ENCODE measurements around the gene CEP41. TPM values are rescaled to one million over a fixed set of nuclear protein-coding genes. Genes with fewer than 3 reads are reported as not detected.
"Not testable (repeated sequence)": the region's sequence is repeated elsewhere in the genome, so short reads cannot be mapped to it uniquely, and the experiment has no call there.

Gene CEP41
- total RNA-seq, 2 experiments from 2014 or later, result 3.3 to 4.8 TPM

DNA sequence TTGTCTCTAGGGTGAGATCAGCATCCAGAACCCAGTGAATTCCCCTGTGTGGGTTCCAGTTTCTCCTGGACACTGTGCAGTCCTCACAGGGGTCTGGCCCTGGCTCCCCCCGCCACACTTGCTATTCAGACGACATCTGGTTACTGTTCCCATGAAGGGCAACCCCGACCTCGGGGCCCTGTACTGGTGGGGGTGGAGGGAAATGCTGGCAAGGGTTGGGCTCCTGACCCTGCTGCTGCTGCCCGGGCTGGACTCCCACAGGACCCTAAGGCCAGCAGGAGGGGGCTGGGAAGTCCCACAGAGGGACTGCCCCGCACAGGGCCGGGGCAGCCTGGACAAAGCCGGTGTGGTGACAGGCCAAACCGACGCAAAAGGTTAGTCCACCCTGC lies 61.3 kb downstream of the CEP41 start:
- no peak overlapping the region for H3K27ac ChIP-seq (ENCODE audit: low read depth in 1 of 2, low read length in 2 of 2)
- peaks cover 6 to 10% of the 10 kb centered on the region in 2 experiments for H3K9me3 ChIP-seq (ENCODE audit: control insufficient read depth in 1 of 2, insufficient read depth in 1 of 2, low read length in 2 of 2)
- no peak for DNase-seq
- H3K4me3 ChIP-seq (ENCODE audit: low read length), result no peak overlapping the region
- Mint-ChIP-seq H3K27ac (no peak overlapping the region), H3K9me3 (peaks cover 6% of the 10 kb centered on the region), H3K4me3 (no peak overlapping the region), H3K27me3 (no peaks in the 10 kb centered on the region), H3K36me3 (ENCODE audit: low read depth) (no peaks in the 10 kb centered on the region), H3K4me1 (ENCODE audit: low read depth) (no peaks in the 10 kb centered on the region)
- ChIA-PET CTCF (no interaction called here), POLR2A (no interaction called here)
- H3K27me3 ChIP-seq (ENCODE audit: control insufficient read depth in 1 of 2, insufficient read depth in 2 of 2, low read length in 2 of 2), result no peaks in the 10 kb centered on the region
- no peak for ATAC-seq (ENCODE audit: poor library complexity)
- no peaks in the 10 kb centered on the region for H3K36me3 ChIP-seq (ENCODE audit: insufficient read depth, low read length)
- intact Hi-C loops (cut with DNase I, micrococcal nuclease), result no loop called here
- no peaks in the 10 kb centered on the region for H3K4me1 ChIP-seq (ENCODE audit: insufficient read depth, low read length)
- TF ChIP-seq, protein P1, sequence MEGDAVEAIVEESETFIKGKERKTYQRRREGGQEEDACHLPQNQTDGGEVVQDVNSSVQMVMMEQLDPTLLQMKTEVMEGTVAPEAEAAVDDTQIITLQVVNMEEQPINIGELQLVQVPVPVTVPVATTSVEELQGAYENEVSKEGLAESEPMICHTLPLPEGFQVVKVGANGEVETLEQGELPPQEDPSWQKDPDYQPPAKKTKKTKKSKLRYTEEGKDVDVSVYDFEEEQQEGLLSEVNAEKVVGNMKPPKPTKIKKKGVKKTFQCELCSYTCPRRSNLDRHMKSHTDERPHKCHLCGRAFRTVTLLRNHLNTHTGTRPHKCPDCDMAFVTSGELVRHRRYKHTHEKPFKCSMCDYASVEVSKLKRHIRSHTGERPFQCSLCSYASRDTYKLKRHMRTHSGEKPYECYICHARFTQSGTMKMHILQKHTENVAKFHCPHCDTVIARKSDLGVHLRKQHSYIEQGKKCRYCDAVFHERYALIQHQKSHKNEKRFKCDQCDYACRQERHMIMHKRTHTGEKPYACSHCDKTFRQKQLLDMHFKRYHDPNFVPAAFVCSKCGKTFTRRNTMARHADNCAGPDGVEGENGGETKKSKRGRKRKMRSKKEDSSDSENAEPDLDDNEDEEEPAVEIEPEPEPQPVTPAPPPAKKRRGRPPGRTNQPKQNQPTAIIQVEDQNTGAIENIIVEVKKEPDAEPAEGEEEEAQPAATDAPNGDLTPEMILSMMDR (IDR thresholded peaks at IDR 0.05), result no peak

- CTCF ChIA-PET, result no interaction called here
- ATAC-seq (ENCODE audit: poor library complexity) (no peak), DNase-seq (no peak)
- H3K9me3 Mint-ChIP-seq, result peaks cover 6% of the 10 kb centered on the region
- TF ChIP-seq, protein P1 (IDR thresholded peaks at IDR 0.05), result no peak
- no peaks in the 10 kb centered on the region for H3K27me3 Mint-ChIP-seq
- Histone ChIP-seq H3K27ac (ENCODE audit: low read depth in 1 of 2, low read length in 2 of 2) (no peak overlapping the region), H3K4me3 (ENCODE audit: low read length) (no peak overlapping the region), H3K4me1 (ENCODE audit: insufficient read depth, low read length) (no peaks in the 10 kb centered on the region), H3K36me3 (ENCODE audit: insufficient read depth, low read length) (no peaks in the 10 kb centered on the region), H3K27me3 (ENCODE audit: control insufficient read depth in 1 of 2, insufficient read depth in 2 of 2, low read length in 2 of 2) (no peaks in the 10 kb centered on the region), H3K9me3 (ENCODE audit: control insufficient read depth in 1 of 2, insufficient read depth in 1 of 2, low read length in 2 of 2) (peaks cover 6 to 11% of the 10 kb centered on the region in 2 experiments)
- no peaks in the 10 kb centered on the region for H3K36me3 Mint-ChIP-seq (ENCODE audit: low read depth)
- H3K4me3 Mint-ChIP-seq, result no peak overlapping the region
- no peaks in the 10 kb centered on the region for H3K4me1 Mint-ChIP-seq (ENCODE audit: low read depth)
- POLR2A ChIA-PET, result no interaction called here
- intact Hi-C loops (cut with DNase I, micrococcal nuclease), result no loop called here
- no peak overlapping the region for H3K27ac Mint-ChIP-seq
Observed at GRCh38 chr7:130379019-130379418, 61.8 kb downstream of the CEP41 start.

- H3K27ac ChIP-seq (ENCODE audit: low read depth in 1 of 2, low read length in 2 of 2), result no peak overlapping the region
- ChIA-PET POLR2A (no interaction called here), CTCF (no interaction called here)
- no peak overlapping the region for H3K4me3 ChIP-seq (ENCODE audit: low read length)
- Mint-ChIP-seq H3K4me3 (no peak overlapping the region), H3K4me1 (ENCODE audit: low read depth) (no peaks in the 10 kb centered on the region), H3K9me3 (peaks cover 6% of the 10 kb centered on the region), H3K36me3 (ENCODE audit: low read depth) (no peaks in the 10 kb centered on the region), H3K27me3 (no peaks in the 10 kb centered on the region), H3K27ac (no peak overlapping the region)
- intact Hi-C loops (cut with DNase I, micrococcal nuclease), result no loop called here
- TF ChIP-seq, protein P1 (IDR thresholded peaks at IDR 0.05), result no peak
- no peak for ATAC-seq (ENCODE audit: poor library complexity)
- no peaks in the 10 kb centered on the region for H3K36me3 ChIP-seq (ENCODE audit: insufficient read depth, low read length)
- peaks cover 6 to 11% of the 10 kb centered on the region in 2 experiments for H3K9me3 ChIP-seq (ENCODE audit: control insufficient read depth in 1 of 2, insufficient read depth in 1 of 2, low read length in 2 of 2)
- H3K4me1 ChIP-seq (ENCODE audit: insufficient read depth, low read length), result no peaks in the 10 kb centered on the region
- no peak for DNase-seq
- no peaks in the 10 kb centered on the region for H3K27me3 ChIP-seq (ENCODE audit: control insufficient read depth in 1 of 2, insufficient read depth in 2 of 2, low read length in 2 of 2)
Observed at GRCh38 chr7:130377178-130377577, 63.6 kb downstream of the CEP41 start.

- H3K27me3 Mint-ChIP-seq; H3K9me3 Mint-ChIP-seq; H3K4me3 ChIP-seq (ENCODE audit: low read length); H3K36me3 ChIP-seq (ENCODE audit: insufficient read depth, low read length); POLR2A ChIA-PET; DNase-seq; H3K4me3 Mint-ChIP-seq; H3K27ac ChIP-seq (ENCODE audit: low read depth in 1 of 2, low read length in 2 of 2); H3K36me3 Mint-ChIP-seq (ENCODE audit: low read depth); CTCF ChIA-PET; H3K27me3 ChIP-seq (ENCODE audit: control insufficient read depth in 1 of 2, insufficient read depth in 2 of 2, low read length in 2 of 2); H3K27ac Mint-ChIP-seq; intact Hi-C loops (cut with DNase I, micrococcal nuclease); ATAC-seq (ENCODE audit: poor library complexity); H3K4me1 ChIP-seq (ENCODE audit: insufficient read depth, low read length); H3K4me1 Mint-ChIP-seq (ENCODE audit: low read depth): not testable (repeated sequence)
- peaks cover 6 to 11% of the 10 kb centered on the region in 2 experiments for H3K9me3 ChIP-seq (ENCODE audit: control insufficient read depth in 1 of 2, insufficient read depth in 1 of 2, low read length in 2 of 2)
Observed at GRCh38 chr7:130376461-130376860, 64.4 kb downstream of the CEP41 start.
